ENCODE measurements around the gene PTGDR. TPM values are rescaled to one million over a fixed set of nuclear protein-coding genes. Genes with fewer than 3 reads are reported as not detected.

PTGDR gene
- total and polyA plus RNA-seq, 2 experiments from 2014 or later, result 0.06 TPM; not detected in 1

GRCh38 chr14:52227619-52228222 lies 39.8 kb upstream of the PTGDR start:
- no peaks in the 10 kb centered on the region for H3K9me2 ChIP-seq (ENCODE audit: insufficient read depth)
- DNase-seq (ENCODE audit: low spot score), result no peak
- Mint-ChIP-seq H3K4me1 (peaks cover 6% of the 10 kb centered on the region; the same call in 1 of the 3 replicates), H3K27me3 (ENCODE audit: insufficient read depth, low read depth, poor library complexity) (no peaks in the 10 kb centered on the region), H3K36me3 (ENCODE audit: low read depth) (no peaks in the 10 kb centered on the region), H3K4me3 (no peak overlapping the region), H3K27ac (no peak overlapping the region), H3K9me3 (no peaks in the 10 kb centered on the region)
- no peak overlapping the region for H3K4me3 ChIP-seq
- no peak overlapping the region for H3K27ac ChIP-seq (ENCODE audit: low read depth)
- H2AFZ ChIP-seq, result no peak overlapping the region
- ATAC-seq, result no peak
- no peak overlapping the region for H3K4me2 ChIP-seq
- H3K79me2 ChIP-seq (replicated peaks; ENCODE audit: insufficient read depth), result no peaks in the 10 kb centered on the region
- TF ChIP-seq ZNF331 (CRISPR knock-in tag; IDR thresholded peaks at IDR 0.05; ENCODE audit: low read depth) (no peak), ZNF462 (CRISPR knock-in tag; IDR thresholded peaks at IDR 0.05) (no peak), EZH2phosphoT487 (IDR thresholded peaks at IDR 0.05; ENCODE audit: unreplicated experiment) (no peak), NANOG (IDR thresholded peaks at IDR 0.05; ENCODE audit: borderline replicate concordance) (no peak), CTCF (conservative IDR thresholded peaks at IDR 0.05; ENCODE audit: low read depth in 2 of 2) (no peak), ZNF114 (CRISPR knock-in tag; IDR thresholded peaks at IDR 0.05) (no peak), POLR2AphosphoS5 (IDR thresholded peaks at IDR 0.05; ENCODE audit: low read depth) (no peak), STAT1 (IDR thresholded peaks at IDR 0.05; ENCODE audit: unreplicated experiment) (no peak), CREB1 (CRISPR knock-in tag; IDR thresholded peaks at IDR 0.05; ENCODE audit: low read depth) (no peak), REST (IDR thresholded peaks at IDR 0.05; ENCODE audit: unreplicated experiment) (no peak), EZH2 (IDR thresholded peaks at IDR 0.05; ENCODE audit: low read depth, unreplicated experiment) (no peak)
- TF ChIP-seq, protein P1, sequence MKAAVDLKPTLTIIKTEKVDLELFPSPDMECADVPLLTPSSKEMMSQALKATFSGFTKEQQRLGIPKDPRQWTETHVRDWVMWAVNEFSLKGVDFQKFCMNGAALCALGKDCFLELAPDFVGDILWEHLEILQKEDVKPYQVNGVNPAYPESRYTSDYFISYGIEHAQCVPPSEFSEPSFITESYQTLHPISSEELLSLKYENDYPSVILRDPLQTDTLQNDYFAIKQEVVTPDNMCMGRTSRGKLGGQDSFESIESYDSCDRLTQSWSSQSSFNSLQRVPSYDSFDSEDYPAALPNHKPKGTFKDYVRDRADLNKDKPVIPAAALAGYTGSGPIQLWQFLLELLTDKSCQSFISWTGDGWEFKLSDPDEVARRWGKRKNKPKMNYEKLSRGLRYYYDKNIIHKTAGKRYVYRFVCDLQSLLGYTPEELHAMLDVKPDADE (IDR thresholded peaks at IDR 0.05), result no peak
- H3K4me1 ChIP-seq (ENCODE audit: insufficient read depth), result no peaks in the 10 kb centered on the region
- no peaks in the 10 kb centered on the region for H3F3A ChIP-seq (replicated peaks; ENCODE audit: low read depth)
- no peaks in the 10 kb centered on the region for H4K20me1 ChIP-seq (replicated peaks; ENCODE audit: insufficient read depth)
- H3K27me3 ChIP-seq (ENCODE audit: insufficient read depth), result no peaks in the 10 kb centered on the region
- H3K36me3 ChIP-seq (ENCODE audit: insufficient read depth), result no peaks in the 10 kb centered on the region

Measured in GM23338 (cell line).